ENCODE data around the gene ZNF445.

- TF ChIP-seq POLR2AphosphoS5 (IDR thresholded peaks at IDR 0.05) (no peak), CTCF (IDR thresholded peaks at IDR 0.05) (no peak)
These were observed 41.3 kb downstream of the ZNF445 start for GRCh38 chr3:44436181-44436580.
